MM.1S (cell line): ENCODE data around the gene PLEKHG5.

ENCODE experiments used
- DNase-seq: peaks from one replicate; pipeline ENCODE4 v3.0.0-alpha.2; 2015
- H2AFZ ChIP-seq: fragments of 300-600 bp; sonication (generic); 2 replicates; pipeline ENCODE4 v1.6.0; 2016; ENCODE audit warnings: antibody characterized with exemption, low read length
- H3F3A ChIP-seq: fragments of 300-600 bp; sonication (generic); 2 replicates; pipeline ENCODE4 v1.6.1; 2016; ENCODE audit warnings: mild to moderate bottlenecking, antibody characterized with exemption, low read length, moderate library complexity, mixed read lengths; ENCODE audit not compliant: insufficient read depth
- H3K27ac ChIP-seq: fragments of 300-600 bp; sonication (generic); 2 replicates; pipeline ENCODE4 v1.5.1; 2016; ENCODE audit warnings: mild to moderate bottlenecking, low read length
- H3K27me3 ChIP-seq: fragments of 300-600 bp; sonication (generic); replicated peaks from 2 replicates; pipeline ENCODE4 v1.6.0; 2016; ENCODE audit warnings: low read length; ENCODE audit not compliant: insufficient read depth
- H3K36me3 ChIP-seq: fragments of 300-600 bp; sonication (generic); replicated peaks from 2 replicates; pipeline ENCODE4 v1.6.1; 2016; ENCODE audit warnings: mild to moderate bottlenecking, low read length, mixed read lengths; ENCODE audit not compliant: insufficient read depth
- H3K4me1 ChIP-seq: fragments of 300-600 bp; sonication (generic); 2 replicates; pipeline ENCODE4 v1.6.1; 2016; ENCODE audit warnings: low read length, mixed read lengths
- H3K4me2 ChIP-seq: fragments of 300-600 bp; sonication (generic); 2 replicates; pipeline ENCODE4 v1.6.0; 2016; ENCODE audit warnings: low read depth, low read length
- H3K4me3 ChIP-seq: fragments of 300-600 bp; sonication (generic); 2 replicates; pipeline ENCODE4 v1.5.1; 2016; ENCODE audit warnings: low read length, mixed read lengths
- H3K79me2 ChIP-seq: fragments of 300-600 bp; sonication (generic); 2 replicates; pipeline ENCODE4 v1.6.1; 2016; ENCODE audit warnings: mixed run types, low read length, mixed read lengths
- H3K9ac ChIP-seq: fragments of 300-600 bp; sonication (generic); 2 replicates; pipeline ENCODE4 v1.6.1; 2016; ENCODE audit warnings: low read length, mixed read lengths
- H3K9me2 ChIP-seq: fragments of 300-600 bp; sonication (generic); replicated peaks from 2 replicates; pipeline ENCODE4 v1.6.1; 2016; ENCODE audit warnings: mild to moderate bottlenecking, low read length, mixed read lengths; ENCODE audit not compliant: insufficient read depth
- H3K9me3 ChIP-seq: fragments of 300-600 bp; sonication (generic); replicated peaks from 2 replicates; pipeline ENCODE4 v1.6.1; 2016; ENCODE audit warnings: mild to moderate bottlenecking, low read length, mixed read lengths; ENCODE audit not compliant: insufficient read depth
- H4K20me1 ChIP-seq: fragments of 300-600 bp; sonication (generic); 2 replicates; pipeline ENCODE4 v1.6.1; 2016; ENCODE audit warnings: mild to moderate bottlenecking, low read length, moderate library complexity, mixed read lengths; ENCODE audit not compliant: insufficient read depth
- CTCF ChIP-seq: fragments of 300-600 bp; sonication (generic); IDR thresholded peaks from 2 replicates; pipeline ENCODE4 v1.5.1; 2016; ENCODE audit warnings: antibody characterized with exemption, low read length, mixed read lengths
- EZH2 ChIP-seq: fragments of 300-600 bp; sonication (generic); optimal IDR thresholded peaks from 2 replicates; pipeline ENCODE3; 2017; ENCODE audit warnings: low read depth, mild to moderate bottlenecking, antibody characterized with exemption, low read length, mixed read lengths
- EZH2phosphoT487 ChIP-seq: fragments of 300-600 bp; sonication (generic); IDR thresholded peaks from 2 replicates; pipeline ENCODE4 v1.6.1; 2018; ENCODE audit warnings: antibody characterized with exemption, low read length

Gene PLEKHG5

DNA sequence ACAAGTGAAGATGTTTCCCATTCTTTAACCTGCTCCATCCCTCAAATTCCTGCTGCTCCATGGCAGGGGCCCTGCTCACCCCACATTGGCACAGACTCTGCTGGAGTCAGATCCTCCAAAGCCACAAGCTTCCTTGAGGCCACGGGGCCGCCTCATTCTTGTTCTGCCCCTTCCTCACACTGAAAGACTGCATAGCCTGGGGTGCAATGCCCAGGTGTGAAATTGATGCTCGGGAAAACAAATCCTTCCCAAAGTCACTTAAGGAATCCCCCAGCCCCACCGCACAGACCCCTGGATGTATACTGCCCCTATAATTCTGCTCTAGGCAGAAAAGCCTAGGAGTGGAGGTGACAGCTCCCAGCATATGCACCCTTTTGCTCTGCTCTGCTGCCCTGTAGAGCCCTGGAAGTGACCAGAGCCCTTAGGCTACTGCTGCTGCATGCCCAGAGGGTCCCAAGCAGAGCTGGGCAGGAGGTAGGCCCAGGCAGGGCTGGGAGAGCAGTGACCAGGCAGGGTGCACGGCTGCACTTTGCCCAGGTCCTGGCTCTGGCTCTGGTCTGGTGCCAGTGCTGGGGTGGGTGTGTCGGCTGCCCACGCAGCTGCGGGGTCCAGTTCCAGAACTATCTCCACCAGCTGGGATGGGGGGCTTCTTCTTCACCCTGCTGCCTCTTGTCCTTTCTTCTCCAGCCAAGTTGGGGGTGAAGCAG is 73.4 kb downstream of the PLEKHG5 start:
- no peaks in the 10 kb centered on the region for H4K20me1 ChIP-seq
- H3K9me2 ChIP-seq, result no peaks in the 10 kb centered on the region
- no peak overlapping the region for H3K9ac ChIP-seq
- H3K27me3 ChIP-seq, result peaks cover 83% of the 10 kb centered on the region
- H3K36me3 ChIP-seq, result no peaks in the 10 kb centered on the region
- TF ChIP-seq CTCF, result no peak
- no peak for TF ChIP-seq EZH2phosphoT487
- TF ChIP-seq EZH2, result no peak
- no peak overlapping the region for H3K4me3 ChIP-seq
- peaks cover 5% of the 10 kb centered on the region; the same call in 1 of the 2 replicates for H3F3A ChIP-seq
- DNase-seq, result no peak
- H3K27ac ChIP-seq, result no peak overlapping the region
- H3K4me1 ChIP-seq, result peaks cover 4% of the 10 kb centered on the region; the same call in 1 of the 2 replicates
- no peak overlapping the region for H3K4me2 ChIP-seq
- no peaks in the 10 kb centered on the region for H3K9me3 ChIP-seq
- H2AFZ ChIP-seq, result no peak overlapping the region
- no peaks in the 10 kb centered on the region for H3K79me2 ChIP-seq
